HG02610 (cell line): ENCODE results near the gene ADIPOR2.

Experiments used
- ATAC-seq: cut with Tn5 transposase; IDR thresholded peaks from one replicate; pipeline ENCODE4 v1.9.1; 2021; ENCODE audit warnings: mild to moderate bottlenecking, moderate library complexity; ENCODE audit not compliant: unreplicated experiment

Gene ADIPOR2

DNA sequence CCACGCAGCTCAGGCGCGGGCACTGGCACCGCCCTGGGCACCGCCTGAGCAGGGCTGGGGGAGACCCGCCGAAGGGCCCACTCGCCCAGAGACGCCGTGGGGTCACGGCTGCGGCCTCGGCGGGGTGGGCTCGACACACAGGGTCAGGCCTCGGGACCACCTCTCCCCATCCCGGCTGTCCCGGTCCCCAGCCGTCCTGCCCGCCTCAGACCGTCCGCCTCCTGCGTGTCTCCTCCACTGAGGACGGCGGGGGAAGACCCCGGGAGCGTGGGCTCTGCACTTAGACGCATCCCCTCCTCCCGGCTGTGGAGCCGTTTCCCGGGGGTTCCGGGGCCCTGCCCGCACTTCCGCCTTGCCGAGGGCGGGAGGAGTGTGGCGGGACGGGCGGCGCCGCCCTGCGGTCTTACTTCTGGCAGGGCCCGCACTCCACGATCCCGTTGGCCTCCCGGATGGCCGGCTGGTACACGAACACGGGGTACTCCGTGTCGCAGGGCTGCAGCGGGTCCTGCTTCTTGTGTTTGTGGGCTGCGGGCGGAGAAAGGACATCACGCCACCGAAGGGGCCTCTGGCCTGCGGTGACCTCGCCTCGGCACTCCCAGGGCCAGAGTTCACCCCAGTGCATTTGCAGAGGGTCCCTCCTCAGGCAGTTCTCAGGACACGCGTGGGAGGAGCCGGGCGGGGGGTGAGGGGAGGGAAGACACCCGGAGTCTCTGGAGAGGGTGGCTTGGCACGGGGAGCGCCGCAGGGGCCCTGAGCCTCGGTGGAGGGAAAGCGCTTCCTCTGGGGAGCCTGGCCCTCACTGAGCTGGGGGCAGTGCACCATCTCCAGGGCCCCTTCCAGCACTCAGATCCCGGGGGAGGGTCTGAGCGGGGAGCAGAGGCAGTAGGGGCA, 106.4 kb downstream of the ADIPOR2 start:
- ATAC-seq, result no peak

DNA sequence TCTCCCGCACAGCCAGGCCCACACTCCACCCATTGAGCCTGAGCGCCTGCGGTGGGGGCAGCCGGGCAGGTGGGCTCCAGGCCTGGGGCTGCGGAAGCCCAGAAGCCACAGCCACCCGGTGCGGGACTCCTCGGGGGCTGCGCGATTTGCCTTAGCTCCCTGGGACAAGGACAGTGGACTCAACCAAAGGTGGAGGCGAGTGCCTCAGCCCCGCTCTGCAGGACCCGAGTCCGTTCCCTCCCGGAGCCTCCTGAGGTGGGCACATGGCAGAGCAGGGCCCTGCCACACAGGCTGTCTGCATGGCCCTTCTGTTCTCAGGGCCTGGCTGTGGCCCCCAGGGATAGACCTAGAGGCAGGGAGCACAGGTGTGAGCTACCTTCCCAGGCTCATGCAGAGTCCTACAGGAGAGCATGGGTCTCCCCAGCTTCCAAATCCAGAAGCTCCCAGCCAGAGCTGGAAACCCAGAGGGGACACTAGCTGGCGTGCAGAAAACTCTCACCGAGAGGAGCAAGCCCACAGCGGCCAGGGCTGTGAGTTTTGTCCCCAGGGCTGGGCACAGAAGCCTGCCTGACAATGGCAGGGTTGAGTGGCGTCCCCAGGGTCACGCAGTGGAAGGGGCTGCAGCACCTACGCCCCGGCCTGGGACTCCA, 107.2 kb downstream of the ADIPOR2 start:
- ATAC-seq, result no peak

DNA sequence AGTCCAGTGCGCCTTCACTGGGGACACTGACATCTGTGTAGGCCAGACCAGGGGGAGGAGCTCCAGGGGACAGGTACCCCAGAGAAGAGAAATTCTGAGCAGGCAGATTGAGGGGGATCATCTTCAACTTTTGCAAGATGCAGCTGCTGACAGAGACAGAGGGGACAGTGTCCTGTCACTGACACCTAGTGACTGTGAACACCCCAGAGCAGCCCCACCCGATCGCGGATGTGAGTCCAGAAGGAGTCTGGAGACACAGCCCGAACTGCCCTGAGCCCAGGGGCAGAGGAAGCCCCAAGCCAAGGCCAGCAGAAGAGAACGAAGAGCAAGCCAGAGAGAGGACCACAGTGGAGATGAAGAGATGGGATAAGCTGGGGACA, 107.8 kb downstream of the ADIPOR2 start:
- ATAC-seq, result no peak

DNA sequence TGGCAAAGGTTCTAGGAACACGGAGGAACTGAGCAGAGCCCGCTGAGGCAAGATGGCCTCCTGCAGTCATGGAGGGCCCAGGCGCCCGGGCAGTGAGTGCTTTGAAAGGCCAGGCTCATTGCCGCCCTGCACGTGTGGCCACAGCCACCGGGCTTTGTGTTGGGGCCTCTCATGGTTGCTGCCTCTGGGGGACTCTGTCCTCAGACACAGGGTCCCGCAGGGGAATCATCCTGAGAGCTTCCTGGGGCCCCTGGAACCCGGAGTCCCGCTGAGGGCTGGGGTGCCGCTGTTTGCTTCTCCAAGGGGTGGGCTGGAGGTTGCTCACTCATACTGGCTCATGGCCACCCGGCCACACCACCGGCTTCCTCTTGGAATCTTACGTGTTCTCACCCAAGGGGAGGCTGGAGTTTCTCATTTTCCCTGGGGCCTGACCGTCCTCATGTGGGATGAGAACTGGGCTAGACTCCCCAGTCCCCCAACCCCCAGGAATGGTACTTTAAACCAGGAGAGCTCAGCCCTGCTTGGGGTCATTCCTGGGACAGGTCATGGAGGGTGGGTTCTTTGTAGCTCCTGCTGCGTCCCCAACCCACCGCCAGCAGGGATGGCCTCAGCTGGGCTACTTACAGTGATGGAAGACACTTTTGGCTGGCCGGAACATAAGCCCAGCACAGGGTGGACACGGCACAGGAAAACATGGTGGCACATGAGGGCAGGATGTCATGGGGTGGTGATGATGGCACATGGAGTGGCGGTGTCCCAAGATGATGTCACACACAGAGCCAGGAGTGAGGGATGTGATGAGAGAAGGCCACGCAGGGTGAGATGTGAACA, 108.4 kb downstream of the ADIPOR2 start:
- no peak for ATAC-seq

DNA sequence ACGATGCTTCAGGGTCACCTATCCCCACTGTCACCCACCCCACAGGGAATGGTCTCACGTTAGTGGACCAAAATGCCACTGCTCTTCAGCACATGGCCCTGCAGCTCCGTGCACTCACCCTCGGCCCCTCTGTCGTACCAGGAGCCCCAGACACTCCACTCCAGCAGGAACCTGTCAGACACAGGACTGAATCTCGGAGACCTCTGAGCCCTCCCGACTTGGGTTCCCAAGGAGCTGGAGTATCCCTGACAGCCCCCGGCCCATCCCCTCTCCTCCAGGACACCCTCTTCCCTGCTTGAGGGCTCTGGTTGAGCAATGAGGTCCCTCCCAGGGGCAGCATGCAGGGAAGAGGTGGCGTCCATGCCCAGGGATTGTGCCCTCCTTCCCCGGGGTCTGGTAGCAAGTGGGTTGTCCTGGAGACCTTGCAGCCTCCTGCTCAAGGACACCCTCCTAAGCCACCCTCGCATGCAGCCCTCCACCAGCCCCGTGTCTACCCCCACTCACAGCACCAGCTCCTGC, 109.1 kb downstream of the ADIPOR2 start:
- ATAC-seq, result no peak

DNA sequence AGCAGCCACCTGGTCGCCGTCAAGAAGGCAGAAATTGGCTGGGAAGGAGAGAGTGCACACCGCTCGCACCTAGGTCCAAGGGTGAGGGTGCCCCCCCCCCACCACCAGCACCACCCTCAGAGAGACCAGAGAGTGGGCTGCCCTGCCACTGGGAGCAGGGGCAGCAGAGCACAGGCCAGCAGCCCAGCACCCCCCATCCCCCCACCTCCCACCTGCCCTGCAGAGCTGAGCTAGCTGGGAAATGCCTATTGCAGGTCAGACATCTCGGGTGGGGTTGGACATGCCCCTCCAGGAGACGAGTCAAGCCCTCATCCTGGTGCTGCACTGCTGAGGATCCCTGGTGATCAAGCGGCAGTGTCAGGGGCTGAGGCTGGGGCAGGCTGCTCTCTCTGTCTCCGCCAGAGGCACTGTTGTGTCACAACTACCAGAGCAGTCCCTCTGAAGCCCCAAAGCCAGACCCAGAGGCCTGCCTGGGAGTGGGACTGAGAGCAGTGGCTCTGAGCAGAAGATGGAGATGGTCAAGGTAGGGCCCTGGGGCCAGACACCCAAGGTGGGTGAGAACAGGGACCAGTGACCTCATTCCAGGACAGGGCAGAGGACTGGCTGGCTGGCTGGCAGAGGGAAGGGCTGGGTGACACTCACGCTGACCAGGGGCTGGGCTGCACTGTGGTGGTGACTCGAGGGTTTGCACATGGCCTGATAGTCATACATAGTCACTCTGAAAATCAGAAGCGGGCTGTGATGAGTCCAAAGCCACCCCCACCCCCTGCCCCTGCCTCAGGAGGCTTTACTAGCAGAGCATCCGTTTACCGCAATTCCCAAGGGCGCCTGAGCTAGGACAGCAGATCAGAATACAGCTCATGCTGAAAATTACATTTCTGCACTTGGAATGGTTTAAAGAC, 109.8 kb downstream of the ADIPOR2 start:
- ATAC-seq, result no peak

DNA sequence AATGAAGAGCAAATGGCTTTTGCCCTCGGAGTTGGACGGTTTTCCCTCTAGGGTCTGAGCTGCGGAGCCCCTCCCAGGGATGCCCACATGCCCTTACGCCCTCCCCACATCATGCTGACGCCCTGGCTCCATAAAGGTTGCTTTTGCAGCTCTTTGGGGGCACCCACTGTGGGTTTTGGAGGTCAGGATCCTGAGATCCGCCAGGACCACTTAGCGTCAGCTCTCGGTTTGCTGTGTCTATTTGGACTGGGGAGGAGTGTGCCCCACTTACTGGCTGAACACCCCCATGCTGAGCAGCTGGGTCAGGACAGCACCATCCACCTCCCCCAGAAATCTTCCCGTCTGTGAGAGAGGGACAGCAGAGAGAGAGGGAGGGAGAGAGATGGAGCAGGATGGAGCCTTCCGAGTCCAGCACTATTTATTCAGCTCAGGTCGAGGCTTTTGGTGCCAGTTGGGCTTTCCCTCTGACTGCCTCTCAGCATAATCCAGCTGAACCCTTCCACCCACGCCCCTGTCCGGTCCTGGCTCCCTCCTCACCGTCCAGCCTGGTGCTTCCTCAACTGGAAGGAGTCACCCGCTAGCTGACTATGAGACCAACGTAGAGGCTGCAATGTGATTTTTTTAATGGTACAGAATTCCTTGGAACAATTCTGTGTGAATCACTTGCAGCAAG, 110.6 kb downstream of the ADIPOR2 start:
- ATAC-seq, result no peak

DNA sequence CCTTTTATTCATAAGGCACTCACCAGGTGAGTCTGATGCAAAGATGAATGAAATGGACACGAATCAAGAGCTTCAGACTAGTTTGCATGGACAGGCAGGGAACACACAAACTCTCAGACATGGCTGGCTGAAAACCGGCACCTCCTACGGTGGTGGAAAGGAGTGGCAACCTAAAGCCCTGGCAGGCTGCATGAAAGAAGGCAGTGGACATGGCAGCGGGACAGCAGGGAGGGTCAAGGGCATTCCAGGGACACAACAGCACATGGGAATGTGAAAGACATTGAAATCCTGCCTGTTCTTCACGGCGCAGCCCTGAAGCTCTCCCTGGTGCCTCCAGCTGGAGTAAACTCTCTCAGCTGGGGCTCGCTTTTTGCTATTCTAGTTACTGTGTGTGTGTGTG, 112.9 kb downstream of the ADIPOR2 start:
- ATAC-seq, result no peak

DNA sequence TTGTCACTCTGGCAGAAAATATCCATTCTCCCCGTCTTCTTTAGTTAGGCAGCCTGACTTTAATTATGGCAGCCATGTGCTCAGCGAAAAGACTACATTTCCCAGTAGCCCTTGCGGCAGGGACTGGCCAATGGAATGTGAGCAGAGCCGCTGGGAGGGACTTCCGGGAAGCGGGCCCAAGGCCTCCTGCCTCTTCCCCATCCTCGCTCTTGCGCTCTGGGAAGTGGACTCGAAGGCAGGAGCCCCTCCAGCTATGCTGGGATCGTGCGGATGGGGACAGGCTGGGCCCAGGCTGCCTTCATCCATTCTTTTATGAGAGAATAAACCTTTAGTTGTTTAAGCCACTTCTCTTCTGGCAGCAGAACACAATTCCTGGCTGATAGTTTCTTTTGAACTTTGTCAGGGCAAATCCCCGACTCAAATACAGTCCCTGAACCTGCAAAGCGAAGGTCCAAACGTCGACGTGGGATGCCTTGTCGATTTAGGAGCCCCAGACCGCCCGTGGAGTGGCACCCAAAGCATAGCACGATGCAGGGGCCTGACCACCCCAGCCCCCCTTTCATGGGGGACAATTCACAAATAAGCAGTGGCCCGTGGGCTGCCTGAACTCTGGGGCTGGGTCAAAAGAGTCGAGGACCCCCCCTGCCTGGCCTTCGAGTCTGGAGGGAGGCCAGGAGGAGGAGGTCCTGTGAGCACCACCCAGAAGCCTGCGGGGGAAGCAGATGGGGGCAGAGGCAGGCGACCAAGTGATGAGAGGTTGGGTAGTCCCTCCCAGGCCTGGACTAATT, 113.9 kb downstream of the ADIPOR2 start:
- ATAC-seq, result peak; percentile 82

DNA sequence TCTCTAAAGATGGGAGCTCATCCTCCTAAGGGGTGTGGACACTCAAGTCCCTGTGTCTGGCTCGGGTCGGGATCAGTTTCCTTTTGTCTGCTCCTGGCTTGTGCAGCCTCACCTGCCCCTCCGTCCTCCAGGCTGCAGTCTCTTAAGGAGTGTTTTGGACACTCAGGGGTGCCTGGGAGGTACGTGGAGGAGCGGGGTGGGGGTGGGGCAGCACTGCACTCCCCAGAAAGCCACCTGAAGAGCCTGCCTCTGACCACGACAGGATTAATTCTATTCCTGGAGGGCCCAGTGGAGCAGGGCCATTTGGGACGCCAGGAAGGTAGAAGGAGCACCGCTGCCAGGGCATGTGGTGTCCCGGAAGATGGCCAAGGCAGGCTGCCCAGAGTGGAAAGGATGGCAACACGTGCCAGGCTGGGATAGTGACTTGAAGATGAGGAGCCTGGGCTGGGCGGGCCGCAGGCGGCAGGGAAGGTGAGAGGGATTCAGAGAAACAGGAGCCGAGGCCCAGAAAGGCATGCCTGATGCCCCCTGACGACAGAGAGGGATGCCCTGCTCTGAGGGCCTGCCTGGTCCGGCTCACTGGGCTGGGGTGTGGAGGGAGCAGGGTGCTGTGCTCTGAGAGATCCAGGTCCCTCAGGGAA, 114.7 kb downstream of the ADIPOR2 start:
- ATAC-seq, result no peak

DNA sequence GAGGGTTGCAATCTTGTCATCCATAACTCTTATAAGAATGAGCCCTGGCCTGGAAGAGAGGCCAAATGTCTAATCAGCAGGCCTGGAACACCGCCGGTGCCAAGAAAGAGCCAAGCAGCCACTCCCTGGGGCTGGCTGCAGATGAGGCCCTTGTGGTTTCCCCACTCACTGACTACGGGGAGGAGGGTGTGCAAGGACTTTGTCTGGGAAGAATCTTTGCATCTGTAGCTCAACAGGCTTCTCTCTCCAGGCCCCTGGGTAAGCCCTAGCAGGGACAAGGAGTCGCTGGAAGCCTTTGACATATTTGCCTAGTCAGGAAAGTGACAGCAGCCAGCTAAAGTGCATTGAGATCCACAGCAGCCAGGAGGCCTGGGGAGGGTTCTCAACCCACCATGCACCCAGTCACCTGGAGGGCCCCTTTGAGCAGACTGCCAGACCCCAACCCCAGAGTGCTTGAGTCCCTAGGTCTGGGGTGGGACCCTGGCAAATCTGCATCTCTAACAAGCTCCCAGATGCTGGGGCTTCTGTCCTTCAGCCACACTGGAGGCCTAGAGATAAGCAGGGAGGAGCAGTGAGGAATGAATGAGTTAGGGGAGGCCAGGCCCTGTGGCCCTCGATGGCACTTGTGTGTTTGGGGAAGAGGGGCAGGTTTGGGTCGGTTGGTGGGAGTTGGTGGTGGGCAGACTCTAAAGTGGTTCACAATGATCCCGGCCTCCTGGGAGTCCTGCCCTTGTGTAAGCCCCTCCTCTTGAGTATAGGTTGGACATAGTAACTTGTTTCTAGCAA, 115.6 kb downstream of the ADIPOR2 start:
- no peak for ATAC-seq

DNA sequence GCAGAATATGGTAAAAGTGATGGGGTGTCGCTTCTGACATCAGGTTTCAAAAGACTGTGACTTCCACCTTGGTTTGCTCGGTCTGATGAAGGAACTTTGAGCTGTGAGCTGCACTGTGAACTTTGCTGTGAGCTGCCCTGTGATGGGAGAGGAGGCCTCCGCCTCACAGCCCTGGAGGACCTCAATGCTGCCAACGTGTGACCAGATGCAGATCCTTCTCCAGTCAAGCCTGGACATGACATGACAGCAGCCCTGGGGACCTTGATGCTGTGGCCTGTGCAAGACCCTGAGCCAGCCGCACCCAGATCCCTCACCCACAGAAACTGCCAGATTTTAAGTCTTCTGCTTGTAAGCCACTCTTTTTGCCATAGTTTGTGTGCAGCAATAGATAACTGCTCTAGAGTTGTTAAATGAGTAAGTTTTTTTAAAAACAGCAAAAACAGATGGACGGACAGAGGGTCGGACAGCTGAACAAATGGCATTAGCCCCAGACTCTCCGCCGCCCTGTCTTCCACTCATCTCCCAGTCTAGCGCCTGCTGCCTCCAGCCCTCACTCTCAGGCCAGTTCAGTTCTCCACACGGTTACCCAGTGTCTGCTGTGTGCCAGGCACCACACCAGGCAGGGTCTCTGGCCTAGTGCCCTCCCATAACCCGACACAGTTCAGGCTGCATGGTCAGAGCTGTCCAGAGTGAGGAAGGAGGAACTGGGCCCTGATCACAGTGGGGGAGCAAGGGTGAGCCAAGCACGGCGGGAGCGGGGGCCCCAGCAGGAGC, 116.4 kb downstream of the ADIPOR2 start:
- no peak for ATAC-seq

DNA sequence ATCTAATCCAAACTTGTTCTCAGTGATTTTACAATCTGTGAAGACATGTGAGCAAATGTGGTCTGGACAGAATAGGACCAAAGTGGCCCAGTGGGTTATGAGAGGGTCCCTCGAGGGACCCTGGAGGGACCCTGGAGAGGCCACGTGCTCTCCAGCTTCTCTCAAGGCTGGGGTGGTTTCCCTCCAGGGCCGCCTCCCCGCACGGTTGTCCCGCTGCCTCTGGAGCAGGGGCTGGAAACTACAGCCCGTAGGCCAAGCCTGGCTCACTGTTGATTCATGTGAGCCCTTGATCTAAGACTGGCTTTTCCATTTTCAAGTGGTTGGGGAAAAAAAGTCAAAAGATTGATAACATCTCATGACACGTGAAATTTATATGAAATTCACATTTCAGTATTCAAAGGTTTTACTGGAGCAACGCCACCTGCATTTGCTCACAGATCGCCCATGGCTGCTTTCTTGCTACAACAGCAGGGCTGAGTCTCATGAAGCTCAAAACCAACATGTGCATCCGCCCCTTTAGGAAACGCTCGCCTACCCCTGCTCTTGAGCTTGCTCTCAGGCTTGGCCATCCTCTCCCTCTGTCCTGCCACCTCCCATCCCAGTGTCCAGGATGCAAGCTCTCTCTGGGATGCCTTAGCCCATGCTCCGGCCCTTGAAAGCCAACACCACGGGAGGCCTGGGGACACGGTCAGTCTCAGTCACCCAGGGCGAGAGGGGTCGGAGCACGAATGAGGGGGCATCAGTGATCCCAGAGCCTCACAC, 117.3 kb downstream of the ADIPOR2 start:
- no peak for ATAC-seq

DNA sequence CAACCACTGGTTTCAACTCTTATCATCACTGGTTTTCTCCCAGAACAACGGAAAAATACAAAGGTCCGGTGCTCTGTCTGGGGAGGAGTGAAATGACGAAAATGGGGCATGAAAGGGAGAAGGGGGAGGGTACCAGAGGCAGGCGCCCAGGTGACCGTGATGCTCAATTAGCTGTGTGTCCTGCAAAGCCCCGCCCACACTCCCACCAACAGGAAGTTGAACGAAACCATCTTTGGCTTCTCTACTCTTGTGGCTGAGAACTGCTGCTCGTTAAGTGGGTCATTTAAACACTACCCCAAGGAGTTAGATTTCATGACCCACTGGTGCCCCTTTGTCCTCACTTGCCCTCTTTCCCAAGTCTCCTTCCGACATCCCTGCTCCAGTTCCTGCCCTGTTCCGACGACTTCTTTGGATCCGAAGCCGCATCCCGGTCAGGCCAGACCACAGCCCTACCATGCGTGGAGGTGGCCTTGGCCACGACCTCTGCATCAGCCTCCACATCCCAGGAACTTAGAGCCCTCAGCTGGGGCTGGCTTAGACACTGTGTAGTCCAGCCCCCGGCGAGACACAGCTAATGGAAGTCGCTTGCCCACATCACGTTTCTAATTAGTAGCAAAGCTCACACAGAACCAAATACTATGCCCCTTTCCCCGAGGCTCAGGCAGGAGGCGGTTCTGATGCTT, 118.1 kb downstream of the ADIPOR2 start:
- ATAC-seq, result no peak

DNA sequence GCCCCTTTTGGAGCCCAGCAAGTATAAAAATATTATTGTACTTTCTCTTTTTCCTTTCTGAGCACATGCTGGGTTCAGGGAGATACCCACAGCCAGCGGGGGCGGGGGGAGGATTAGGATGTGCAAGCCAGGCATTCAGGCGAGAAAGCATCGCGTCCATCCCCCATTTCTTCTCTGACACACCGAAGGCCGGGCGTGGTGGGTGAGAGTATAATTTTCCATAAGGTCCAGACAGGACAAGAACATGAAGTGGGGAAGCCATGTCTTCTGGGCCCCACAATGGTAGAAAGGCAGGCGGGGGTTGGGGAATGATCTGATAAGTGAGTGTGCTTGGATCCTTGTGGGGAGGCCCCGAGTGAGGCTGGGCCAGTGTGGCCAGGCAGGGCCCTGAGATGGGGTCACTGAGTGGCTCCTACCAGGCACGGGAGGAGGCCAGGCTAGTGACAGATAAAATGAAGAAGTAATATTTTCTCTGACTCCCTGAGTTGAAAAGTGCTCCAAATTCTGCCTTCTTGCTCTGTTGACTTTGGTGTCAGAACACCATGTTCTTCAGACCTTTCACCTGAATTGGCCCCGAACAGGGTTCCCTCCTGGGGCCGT, 118.8 kb downstream of the ADIPOR2 start:
- no peak for ATAC-seq
